ENCODE results near the gene AMN. TPM values are rescaled to one million over a fixed set of nuclear protein-coding genes. Genes with fewer than 3 reads are reported as not detected.

AMN gene
- total RNA-seq, 1 donor: 0.43 TPM

DNA sequence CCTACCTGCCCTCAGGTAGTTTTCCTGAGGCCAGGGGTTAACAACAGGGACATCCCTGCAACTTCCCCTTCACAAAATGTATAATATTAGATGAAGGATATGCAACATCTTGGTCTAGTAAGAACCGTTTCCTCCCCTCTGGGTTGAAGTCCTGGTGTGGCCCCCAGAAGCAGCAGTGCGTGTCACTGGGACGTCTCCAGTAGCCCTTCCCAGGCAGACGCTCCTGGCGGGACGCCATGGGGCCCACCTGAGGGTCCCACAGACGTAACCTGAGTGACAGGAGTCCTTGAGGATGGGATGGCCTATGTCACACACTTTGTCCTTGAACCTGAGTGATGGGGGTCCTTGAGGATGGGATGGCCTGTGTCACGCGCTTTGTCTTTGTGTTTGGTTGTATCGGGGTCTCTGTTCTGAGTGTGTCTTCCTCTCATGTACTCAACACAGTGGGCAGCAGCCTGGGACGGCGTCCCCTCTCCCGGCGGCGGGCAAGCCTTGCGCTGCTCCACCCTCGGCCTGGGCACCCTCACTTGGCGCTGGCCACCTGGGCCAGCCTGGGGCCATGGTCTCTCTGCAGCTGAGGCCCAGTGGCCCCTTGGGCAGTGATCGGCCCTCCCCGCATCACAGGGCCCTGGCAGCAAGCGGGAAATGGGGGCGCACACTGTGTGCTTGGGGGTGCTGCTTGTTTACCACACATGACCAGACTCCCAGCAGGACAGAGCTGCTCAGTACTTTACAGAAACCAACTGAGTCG, 14.3 kb upstream of the AMN start:
- no peak overlapping the region for H3K4me3 ChIP-seq (ENCODE audit: low read depth, low read length)
- TF ChIP-seq, protein P1, sequence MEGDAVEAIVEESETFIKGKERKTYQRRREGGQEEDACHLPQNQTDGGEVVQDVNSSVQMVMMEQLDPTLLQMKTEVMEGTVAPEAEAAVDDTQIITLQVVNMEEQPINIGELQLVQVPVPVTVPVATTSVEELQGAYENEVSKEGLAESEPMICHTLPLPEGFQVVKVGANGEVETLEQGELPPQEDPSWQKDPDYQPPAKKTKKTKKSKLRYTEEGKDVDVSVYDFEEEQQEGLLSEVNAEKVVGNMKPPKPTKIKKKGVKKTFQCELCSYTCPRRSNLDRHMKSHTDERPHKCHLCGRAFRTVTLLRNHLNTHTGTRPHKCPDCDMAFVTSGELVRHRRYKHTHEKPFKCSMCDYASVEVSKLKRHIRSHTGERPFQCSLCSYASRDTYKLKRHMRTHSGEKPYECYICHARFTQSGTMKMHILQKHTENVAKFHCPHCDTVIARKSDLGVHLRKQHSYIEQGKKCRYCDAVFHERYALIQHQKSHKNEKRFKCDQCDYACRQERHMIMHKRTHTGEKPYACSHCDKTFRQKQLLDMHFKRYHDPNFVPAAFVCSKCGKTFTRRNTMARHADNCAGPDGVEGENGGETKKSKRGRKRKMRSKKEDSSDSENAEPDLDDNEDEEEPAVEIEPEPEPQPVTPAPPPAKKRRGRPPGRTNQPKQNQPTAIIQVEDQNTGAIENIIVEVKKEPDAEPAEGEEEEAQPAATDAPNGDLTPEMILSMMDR (IDR thresholded peaks at IDR 0.05; ENCODE audit: insufficient read depth, low read depth, low read length): no peak
- no peak for DNase-seq (ENCODE audit: low read depth)

DNA sequence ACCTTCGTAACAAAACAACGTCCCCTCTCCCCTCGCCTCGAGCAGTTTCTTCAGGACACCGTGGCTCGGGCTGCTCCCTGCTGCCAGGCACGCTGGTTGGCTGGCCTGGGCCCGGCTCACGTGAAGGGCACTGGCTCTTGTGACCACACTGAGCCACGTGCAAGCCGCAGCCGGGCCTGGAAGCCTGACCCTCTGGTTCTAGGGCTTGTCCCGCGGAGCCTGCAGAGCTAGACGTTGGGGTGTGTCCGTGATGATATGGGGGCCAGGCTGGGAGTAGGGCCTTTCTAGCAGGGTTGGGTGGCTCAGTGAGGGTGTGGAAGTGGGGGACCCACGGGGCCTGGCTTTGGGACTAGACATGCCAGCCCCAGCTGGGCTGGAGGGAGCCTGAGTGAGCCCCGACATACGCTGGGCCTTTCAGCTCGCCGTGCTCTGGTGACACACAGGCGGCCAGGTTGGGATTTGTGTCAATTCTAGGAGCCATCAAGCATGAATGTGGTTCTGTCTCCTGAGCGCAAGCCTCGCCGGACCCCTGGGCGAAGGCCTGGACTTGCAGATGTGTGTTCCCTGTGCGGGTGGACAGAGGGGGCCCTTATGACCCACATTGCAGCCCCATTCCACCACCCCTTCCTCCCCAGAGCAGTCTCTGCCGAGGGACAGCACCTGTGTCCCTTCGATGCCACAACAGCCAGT, 13.6 kb upstream of the AMN start:
- DNase-seq (ENCODE audit: low read depth): no peak
- TF ChIP-seq, protein P1 (IDR thresholded peaks at IDR 0.05; ENCODE audit: insufficient read depth, low read depth, low read length): no peak
- H3K4me3 ChIP-seq (ENCODE audit: low read depth, low read length): no peak overlapping the region

DNA sequence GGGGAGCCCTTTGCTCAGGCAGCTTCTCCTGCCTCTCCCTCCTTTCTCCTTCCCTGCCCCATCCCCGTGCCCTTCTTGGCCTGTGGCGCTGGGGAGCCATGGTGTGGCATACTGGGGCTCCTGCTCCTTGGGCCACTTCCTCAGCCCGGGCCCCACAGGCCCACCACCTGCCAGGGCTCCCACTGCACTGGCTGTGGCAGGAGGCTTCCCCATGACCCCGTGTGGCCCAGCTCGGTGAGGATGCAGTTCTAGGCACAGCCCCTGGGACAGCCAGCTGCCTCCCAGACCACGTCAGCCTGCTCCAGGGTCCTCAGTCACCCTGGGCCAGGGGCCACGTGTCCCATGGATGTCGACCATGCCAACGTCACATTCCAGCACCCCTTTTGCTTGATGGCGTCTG, 13.0 kb upstream of the AMN start:
- H3K4me3 ChIP-seq (ENCODE audit: low read depth, low read length): no peak overlapping the region
- TF ChIP-seq, protein P1 (IDR thresholded peaks at IDR 0.05; ENCODE audit: insufficient read depth, low read depth, low read length): no peak
- no peak for DNase-seq (ENCODE audit: low read depth)

DNA sequence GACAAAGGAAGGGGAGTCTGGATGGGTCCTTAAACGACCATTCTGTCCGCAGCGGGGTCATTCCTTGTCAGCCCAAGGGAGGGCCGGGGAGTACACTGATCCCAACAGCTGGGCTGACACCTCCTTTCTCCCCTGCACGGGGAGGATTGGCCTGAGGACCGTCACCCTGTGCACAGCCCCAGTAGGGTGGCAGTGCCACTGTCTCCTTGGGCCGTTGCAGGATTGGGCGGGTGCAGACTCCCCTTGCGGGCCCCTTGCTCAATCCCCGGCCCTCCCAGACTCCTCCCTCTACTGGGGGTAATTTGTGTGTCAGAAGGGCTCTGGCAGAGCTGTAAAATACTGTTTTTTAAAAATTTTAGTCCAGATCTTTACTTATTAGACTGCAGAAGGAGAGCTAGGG, 12.6 kb upstream of the AMN start:
- no peak for DNase-seq (ENCODE audit: low read depth)
- TF ChIP-seq, protein P1 (IDR thresholded peaks at IDR 0.05; ENCODE audit: insufficient read depth, low read depth, low read length): no peak
- no peak overlapping the region for H3K4me3 ChIP-seq (ENCODE audit: low read depth, low read length)

DNA sequence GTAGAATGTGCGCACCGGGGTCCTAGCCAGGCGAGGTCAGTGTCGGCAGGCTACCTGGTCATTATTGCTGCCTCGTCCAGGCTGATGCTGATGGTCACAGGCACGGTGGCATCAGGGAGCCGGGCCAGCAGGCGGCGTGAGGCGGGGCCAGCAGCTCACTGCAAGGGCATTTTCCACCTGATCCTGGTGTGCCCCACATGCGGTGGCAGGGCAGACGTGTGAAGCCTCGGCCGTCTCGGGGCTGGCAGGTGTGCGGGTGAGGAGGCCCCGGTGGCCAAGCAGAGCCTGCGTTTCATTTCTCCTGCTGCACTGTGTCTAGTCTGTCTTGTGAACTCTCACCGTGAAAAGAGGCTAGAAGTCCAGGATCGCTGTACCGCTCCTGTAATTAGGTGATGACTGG, 12.0 kb upstream of the AMN start:
- no peak overlapping the region for H3K4me3 ChIP-seq (ENCODE audit: low read depth, low read length)
- DNase-seq (ENCODE audit: low read depth): no peak
- TF ChIP-seq, protein P1 (IDR thresholded peaks at IDR 0.05; ENCODE audit: insufficient read depth, low read depth, low read length): no peak

DNA sequence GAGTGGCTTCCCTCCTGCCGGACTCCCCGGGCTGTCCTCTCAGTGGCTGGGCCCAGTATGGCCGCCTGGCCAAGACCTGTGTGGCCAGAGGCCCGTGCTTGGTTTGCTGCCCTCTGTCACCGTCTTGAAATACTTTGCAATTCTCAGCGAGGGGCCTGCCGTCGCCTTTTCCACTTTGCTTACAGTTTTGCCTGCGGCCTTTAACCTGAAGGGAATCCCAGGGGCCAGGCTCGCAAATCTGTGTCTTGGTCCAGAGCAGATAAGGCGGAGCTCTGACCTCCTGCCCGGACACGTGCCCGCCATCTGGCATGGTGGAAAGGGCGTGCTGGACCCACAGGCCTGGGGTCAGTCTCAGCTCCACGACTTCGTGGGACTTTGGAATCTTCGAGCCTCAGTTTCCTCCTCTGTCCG, 10.9 kb upstream of the AMN start:
- DNase-seq (ENCODE audit: low read depth): no peak
- no peak overlapping the region for H3K4me3 ChIP-seq (ENCODE audit: low read depth, low read length)
- TF ChIP-seq, protein P1 (IDR thresholded peaks at IDR 0.05; ENCODE audit: insufficient read depth, low read depth, low read length): no peak
